MG63 (cell line): ENCODE data around the gene ELAPOR1. TPM values are rescaled to one million over a fixed set of nuclear protein-coding genes. Genes with fewer than 3 reads are reported as not detected.

Experiments
- DNase-seq: peaks from one replicate; pipeline ENCODE4 v3.0.0-alpha.2; 2020
- H3K27me3 ChIP-seq: fragments of 250-450 bp; sonication (Bioruptor Pico); 2 replicates; pipeline ENCODE4 v1.5.1; 2020; ENCODE audit warnings: mild to moderate bottlenecking, moderate library complexity
- H3K36me3 ChIP-seq: fragments of 250-450 bp; sonication (Bioruptor Pico); 2 replicates; pipeline ENCODE4 v1.5.1; 2020; ENCODE audit warnings: mild to moderate bottlenecking, moderate library complexity
- H3K4me3 ChIP-seq: fragments of 250-450 bp; sonication (Bioruptor Pico); 2 replicates; pipeline ENCODE4 v1.5.1; 2020; ENCODE audit warnings: mild to moderate bottlenecking, moderate library complexity
- H3K9me3 ChIP-seq: fragments of 250-450 bp; sonication (Bioruptor Pico); 2 replicates; pipeline ENCODE4 v1.5.1; 2020; ENCODE audit warnings: mild to moderate bottlenecking, moderate library complexity
- total RNA-seq: library from RNA; depleted of rRNA; stranded (reverse); fragments of >200 nt; shearing (Covaris generic); gene quantifications from 2 replicates; pipeline ENCODE4 v1.2.3, GENCODE V29; 2014; ENCODE audit warnings: low replicate concordance; rRNA removed

ELAPOR1 gene
- 0.20 TPM in 1 of 2 replicates, not detected in the other for total RNA-seq

GRCh38 chr1:109113590-109114341 is at the start of gene ELAPOR1:
Gene ELAPOR1, plus strand, starts transcription at chr1:109114115. Its CDS starts 69 bp downstream, at chr1:109114184.
- DNase-seq: no peak
- Histone ChIP-seq H3K9me3 (no peaks in the 10 kb centered on the region), H3K27me3 (peaks cover 41% of the 10 kb centered on the region), H3K4me3 (no peak within 1 kb of the TSS), H3K36me3 (no peaks in the 10 kb centered on the region)

DNA sequence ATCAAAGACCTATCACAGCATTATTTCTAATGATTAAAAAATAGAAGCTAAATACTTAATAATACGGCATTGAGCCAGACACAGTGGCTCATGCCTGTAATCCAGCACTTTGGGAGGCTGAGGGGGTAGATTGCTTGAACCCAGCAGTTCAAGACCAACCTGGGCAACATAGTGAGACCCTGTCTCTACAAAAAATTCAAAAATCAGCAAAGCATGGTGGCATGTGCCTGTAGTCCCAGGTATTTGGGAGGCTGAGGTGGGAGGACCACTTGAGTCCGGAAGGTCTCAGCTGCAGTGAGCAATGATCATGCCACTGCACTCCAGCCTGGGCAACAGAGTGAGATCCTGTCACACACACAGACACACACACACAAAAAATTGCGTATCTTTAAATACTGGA is 48.8 kb upstream of the ELAPOR1 start:
- no peak for DNase-seq
- no peaks in the 10 kb centered on the region for H3K27me3 ChIP-seq
- H3K9me3 ChIP-seq: no peaks in the 10 kb centered on the region; the same call in 1 of the 2 replicates
- peaks cover 79% of the 10 kb centered on the region for H3K36me3 ChIP-seq
- H3K4me3 ChIP-seq: no peak overlapping the region

GRCh38 chr1:109067883-109068282 is 46.0 kb upstream of the ELAPOR1 start:
- H3K4me3 ChIP-seq: no peak overlapping the region
- DNase-seq: no peak
- H3K36me3 ChIP-seq: peaks cover 89% of the 10 kb centered on the region
- no peaks in the 10 kb centered on the region for H3K27me3 ChIP-seq
- no peaks in the 10 kb centered on the region; the same call in 1 of the 2 replicates for H3K9me3 ChIP-seq

GRCh38 chr1:109069294-109069693 is 44.6 kb upstream of the ELAPOR1 start:
- H3K27me3 ChIP-seq: no peaks in the 10 kb centered on the region
- no peak overlapping the region for H3K4me3 ChIP-seq
- H3K36me3 ChIP-seq: peaks cover 89% of the 10 kb centered on the region

GRCh38 chr1:109075531-109076490 is 38.1 kb upstream of the ELAPOR1 start, which contains the start of gene TAF13:
Gene TAF13, minus strand, starts transcription at chr1:109076003. Its CDS starts 56 bp downstream, at chr1:109075947.
- Histone ChIP-seq H3K27me3 (no peaks in the 10 kb centered on the region), H3K36me3 (peaks cover 28% of the 10 kb centered on the region), H3K9me3 (no peaks in the 10 kb centered on the region), H3K4me3 (peak within 1 kb of the TSS; percentile 78)
- peak; percentile 100 for DNase-seq

More at GRCh38 chr1:109069294-109069693, 44.6 kb upstream of the ELAPOR1 start:
- no peak for DNase-seq
- H3K9me3 ChIP-seq: no peaks in the 10 kb centered on the region; the same call in 1 of the 2 replicates

DNA sequence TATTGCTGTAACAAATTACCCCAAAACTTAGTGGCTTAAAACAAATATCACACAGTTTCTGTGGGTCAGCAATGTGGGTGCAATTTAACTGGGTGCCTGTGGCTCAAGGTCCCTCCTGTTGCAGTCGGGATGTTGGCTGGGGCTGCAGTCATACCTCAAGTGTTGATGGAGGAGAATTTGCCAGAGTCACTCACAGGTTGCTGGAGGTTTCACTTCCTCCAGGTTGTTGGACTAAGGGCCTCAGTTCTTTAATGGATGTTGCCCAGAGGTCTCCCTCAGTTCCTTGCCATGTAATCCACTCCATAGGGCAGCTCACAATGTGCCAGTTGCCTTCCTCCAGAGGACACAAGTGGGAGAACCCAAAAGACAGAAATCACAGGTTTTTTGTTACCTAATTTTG is 35.6 kb upstream of the ELAPOR1 start:
- DNase-seq: no peak
- no peaks in the 10 kb centered on the region for H3K9me3 ChIP-seq
- H3K27me3 ChIP-seq: no peaks in the 10 kb centered on the region
- peaks cover 9% of the 10 kb centered on the region for H3K36me3 ChIP-seq
- no peak overlapping the region for H3K4me3 ChIP-seq

- Histone ChIP-seq H3K27me3 (no peaks in the 10 kb centered on the region), H3K9me3 (no peaks in the 10 kb centered on the region), H3K36me3 (peaks cover 2% of the 10 kb centered on the region; the same call in 1 of the 2 replicates), H3K4me3 (no peak overlapping the region)
- DNase-seq: no peak
Observed at GRCh38 chr1:109079240-109079622, 34.7 kb upstream of the ELAPOR1 start.

DNA sequence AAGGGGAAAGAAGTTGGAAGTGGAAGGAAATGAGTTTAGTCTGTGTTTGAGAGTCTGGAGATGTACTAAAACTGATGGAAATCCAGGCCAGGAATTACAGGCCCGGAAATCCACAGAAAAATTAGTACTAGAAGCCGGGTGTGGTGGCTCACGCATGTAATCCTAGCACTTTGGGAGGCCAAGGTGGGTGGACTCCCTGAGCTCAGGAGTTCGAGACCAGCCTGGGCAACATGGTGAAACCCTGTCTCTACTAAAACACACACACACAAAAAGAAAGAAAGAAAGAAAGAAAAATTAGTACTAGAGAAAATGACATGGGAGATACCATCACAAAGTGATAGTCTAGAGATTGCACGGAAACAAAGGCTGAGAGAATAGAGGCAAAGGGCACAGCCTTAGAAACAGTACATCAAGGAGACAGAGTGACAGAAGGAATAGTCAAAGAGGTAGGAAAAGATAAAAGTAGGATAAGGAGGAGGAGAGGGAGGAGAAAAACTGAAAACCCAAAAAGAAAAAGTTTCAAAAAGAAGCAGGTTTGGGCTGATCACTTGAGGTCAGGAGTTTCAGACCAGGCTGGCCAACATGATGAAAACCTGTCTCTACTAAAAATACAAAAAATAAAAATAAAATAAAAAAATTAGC is 33.4 kb upstream of the ELAPOR1 start:
- Histone ChIP-seq H3K27me3 (no peaks in the 10 kb centered on the region), H3K36me3 (no peaks in the 10 kb centered on the region), H3K4me3 (no peak overlapping the region), H3K9me3 (no peaks in the 10 kb centered on the region)
- DNase-seq: no peak

- H3K9me3 ChIP-seq: no peaks in the 10 kb centered on the region
- no peak for DNase-seq
- H3K36me3 ChIP-seq: no peaks in the 10 kb centered on the region
- H3K4me3 ChIP-seq: no peak overlapping the region
- H3K27me3 ChIP-seq: no peaks in the 10 kb centered on the region
Observed at GRCh38 chr1:109083501-109083900, 30.4 kb upstream of the ELAPOR1 start.

DNA sequence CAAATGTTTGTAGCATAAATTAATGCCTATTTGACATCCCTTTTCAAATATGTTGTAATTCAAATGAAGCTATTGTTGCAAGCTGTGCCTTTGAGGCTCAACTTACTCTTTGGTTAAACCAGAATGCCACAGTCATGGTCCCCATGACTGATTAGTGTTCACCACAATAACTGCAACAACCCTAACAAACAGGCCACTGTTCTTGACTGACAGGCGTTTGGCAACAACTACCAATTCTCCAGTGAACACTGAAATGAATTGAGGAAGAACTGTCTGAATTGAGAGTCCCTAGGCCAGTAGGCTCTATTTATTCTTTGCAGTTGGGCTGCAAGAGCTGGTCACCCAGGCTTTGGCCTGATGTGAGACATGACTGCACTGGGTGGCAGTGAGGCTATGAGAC is 30.0 kb upstream of the ELAPOR1 start:
- no peaks in the 10 kb centered on the region for H3K36me3 ChIP-seq
- DNase-seq: no peak
- H3K27me3 ChIP-seq: no peaks in the 10 kb centered on the region
- H3K4me3 ChIP-seq: no peak overlapping the region
- no peaks in the 10 kb centered on the region for H3K9me3 ChIP-seq

DNA sequence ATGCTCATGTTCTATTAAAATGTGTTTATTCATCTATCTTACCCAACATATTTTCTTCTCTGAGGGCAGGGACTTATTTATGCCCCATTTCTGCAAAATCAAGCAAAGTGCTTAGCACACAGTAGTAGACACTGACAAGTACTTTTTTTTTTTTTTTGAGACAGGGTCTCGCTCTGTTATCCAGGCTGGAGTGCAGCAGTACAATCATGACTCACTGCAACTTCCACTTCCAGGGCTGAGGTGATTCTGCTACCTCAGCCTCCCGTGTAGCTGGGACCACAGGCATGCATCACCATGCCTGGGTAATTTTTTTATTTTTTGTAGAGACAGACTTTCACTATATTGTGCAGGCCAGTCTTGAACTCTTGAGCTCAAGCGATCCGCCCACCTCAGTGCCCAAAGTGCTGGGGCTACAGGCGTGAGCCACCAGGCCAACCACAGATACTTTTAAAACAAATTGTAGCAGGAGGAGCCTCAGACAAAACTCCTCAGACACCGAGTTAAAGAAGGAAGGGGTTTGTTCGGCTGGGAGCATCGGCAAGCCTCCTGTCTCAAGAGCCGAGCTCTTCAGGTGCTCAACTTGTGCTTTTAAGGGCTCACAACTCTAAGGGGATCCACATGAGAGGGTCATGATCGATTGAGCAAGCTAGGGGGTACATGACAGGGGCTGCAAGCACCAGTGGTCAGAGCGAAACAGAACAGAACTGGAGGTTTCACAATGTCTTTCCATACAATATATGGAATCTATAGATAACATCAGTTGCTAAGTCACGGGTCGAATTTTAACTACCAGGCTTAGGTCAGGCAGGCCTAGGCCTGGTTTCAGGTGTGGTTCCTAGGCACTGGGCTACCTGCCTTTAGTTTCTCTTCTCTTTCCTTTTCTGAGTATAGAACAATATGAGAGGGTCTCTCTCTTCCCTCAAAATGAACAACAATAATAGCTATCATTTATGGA is 29.1 kb upstream of the ELAPOR1 start:
- DNase-seq: no peak
- Histone ChIP-seq H3K36me3 (peaks cover 7% of the 10 kb centered on the region; the same call in 1 of the 2 replicates), H3K9me3 (no peaks in the 10 kb centered on the region; the same call in 1 of the 2 replicates), H3K4me3 (no peak overlapping the region), H3K27me3 (no peaks in the 10 kb centered on the region)

- Histone ChIP-seq H3K4me3 (peak overlapping the region; percentile 98), H3K36me3 (peaks cover 32% of the 10 kb centered on the region), H3K27me3 (no peaks in the 10 kb centered on the region), H3K9me3 (no peaks in the 10 kb centered on the region; the same call in 1 of the 2 replicates)
- DNase-seq: peak; percentile 86
Observed at GRCh38 chr1:109089242-109090015, 24.5 kb upstream of the ELAPOR1 start.

DNA sequence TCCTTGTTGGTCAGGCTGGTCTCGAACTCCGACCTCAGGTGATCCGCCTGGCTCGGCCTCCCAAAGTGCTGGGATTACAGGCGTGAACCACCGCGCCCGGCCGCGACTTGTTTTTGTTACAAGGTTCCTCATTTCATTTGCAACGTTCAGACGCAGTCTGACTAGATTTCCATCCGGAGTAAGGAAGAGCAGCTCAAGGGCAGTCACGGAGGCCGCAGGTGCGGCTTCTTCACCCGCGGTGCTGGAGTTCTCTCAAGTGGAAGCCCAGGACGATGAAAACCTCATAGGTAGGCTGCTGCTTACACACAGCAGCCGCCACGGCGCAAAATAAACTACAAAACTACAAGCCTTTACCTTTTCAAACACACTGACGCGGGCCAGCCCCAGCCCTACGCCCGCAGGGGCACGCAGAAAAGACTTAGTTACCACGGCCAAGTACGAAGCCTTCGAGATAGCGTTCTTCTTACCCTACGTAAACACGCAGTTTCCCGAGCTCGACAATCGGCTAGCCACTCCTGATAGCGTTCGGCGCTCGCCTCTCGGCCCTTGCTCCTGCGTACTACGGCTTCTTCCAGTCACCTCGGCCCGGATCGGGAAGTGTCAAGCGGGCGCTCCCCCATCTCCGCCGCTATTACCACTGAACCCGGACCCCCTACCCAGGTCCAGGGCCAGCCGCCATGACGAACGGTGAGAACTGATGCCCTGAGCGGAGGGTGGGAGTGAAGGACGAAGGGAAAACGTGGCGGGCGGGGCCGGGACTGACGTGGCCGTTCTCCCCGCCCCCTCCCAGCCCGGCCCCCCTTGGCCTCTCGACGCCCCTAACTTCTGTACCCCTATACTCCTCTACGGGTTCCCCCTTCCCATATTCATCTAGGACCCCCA is 23.5 kb upstream of the ELAPOR1 start, which contains the start of gene TMEM167B:
TMEM167B (plus strand) TSS at position 569 of the 882 bp plus-strand sequence; CDS start at position 678, 109 bp downstream.
- peak within 1 kb of the TSS; percentile 98 for H3K4me3 ChIP-seq
- DNase-seq: peak; percentile 99
- peaks cover 42% of the 10 kb centered on the region for H3K36me3 ChIP-seq
- H3K9me3 ChIP-seq: no peaks in the 10 kb centered on the region; the same call in 1 of the 2 replicates
- no peaks in the 10 kb centered on the region for H3K27me3 ChIP-seq
